Activated gamma-delta T cell treated with Interleukin-2 at 50 U/mL for 16 hours (primary cell): Measurements from ENCODE around the gene TSPAN12.
A peak's percentile ranks its signal among the peaks of the same experiment; 100 is the strongest.

Source experiments
- DNase-seq: peaks from one replicate; pipeline ENCODE4 v3.0.0-alpha.2; 2020

TSPAN12 gene

DNA sequence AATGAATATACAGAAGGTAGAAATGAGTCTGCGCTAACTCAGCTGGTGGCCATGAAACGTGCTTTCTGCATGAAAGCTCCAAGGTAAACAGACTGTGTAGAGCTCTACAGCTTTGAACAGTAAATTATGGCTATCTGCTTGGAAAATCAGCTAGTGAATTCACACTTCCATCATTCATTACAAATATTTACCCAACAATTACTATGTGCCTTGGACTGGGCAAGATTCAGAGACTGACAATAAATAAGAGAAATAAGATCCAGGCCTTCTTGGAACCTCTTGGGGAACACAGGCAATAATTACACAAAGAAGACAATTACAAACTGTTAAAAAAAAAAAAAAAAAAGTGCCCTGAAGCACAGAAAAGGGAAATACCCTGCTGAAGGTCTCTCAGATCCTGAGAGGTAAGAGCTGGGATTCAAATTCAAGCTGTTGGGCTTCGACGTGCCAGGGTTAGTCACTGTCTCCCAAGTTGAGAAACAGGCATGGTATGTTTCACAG lies 15.8 kb downstream of the TSPAN12 start:
- no peak for DNase-seq

DNA sequence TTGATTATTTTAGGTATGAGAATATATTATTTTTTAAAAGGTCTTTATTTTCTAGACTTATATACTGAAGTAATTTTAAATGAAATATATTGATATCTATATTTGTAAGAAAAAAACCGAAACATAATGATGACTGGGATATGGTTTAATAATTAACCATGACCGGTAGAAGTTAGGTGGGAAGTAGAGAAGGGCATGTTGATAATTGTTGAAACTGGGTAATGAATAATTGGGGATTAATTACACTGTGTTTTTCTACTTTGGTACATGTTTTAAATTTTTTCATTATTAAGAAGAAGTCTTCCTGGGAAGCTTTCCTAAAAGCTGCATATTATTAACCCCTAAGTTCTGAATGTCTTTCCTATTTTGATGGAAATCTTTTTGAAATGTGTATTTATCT lies 16.3 kb downstream of the TSPAN12 start:
- no peak for DNase-seq

DNA sequence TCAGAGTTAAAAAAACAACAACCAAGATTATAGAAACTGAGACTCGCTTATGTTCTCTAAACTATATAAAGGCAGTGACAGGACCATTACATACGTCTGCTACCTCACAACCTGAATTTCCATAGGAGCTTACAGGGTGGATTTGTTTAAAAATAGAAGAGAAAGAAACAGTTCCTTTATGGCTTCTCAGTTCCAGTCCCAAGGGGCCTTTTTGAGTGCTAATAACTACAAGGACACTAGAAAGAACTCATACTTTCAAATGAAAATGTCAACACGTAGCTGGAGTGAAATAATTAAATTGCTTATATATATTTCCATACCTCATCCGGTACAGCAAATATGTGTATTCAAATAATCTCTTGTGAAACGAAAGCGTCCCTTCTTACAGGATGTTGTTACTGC lies 19.7 kb downstream of the TSPAN12 start:
- no peak for DNase-seq

DNA sequence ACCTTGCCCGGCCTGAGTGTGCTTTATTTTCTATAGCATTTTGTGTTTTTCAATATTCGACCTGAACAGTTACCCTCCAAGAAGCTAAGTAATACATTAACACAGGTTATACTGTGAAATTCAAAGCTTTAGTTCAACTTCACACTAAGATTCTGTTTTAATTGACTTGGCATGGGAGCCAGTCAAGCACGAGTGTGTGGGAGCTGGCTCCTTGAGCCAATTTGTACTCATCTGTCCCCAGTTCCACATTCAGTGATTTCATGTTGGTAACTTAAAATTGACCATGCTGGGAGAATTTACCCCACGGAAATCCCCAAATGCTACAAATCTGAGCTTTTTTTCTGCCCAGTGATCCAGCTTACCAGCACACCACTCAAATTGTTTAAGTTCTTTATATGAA lies 20.3 kb downstream of the TSPAN12 start:
- no peak for DNase-seq

DNA sequence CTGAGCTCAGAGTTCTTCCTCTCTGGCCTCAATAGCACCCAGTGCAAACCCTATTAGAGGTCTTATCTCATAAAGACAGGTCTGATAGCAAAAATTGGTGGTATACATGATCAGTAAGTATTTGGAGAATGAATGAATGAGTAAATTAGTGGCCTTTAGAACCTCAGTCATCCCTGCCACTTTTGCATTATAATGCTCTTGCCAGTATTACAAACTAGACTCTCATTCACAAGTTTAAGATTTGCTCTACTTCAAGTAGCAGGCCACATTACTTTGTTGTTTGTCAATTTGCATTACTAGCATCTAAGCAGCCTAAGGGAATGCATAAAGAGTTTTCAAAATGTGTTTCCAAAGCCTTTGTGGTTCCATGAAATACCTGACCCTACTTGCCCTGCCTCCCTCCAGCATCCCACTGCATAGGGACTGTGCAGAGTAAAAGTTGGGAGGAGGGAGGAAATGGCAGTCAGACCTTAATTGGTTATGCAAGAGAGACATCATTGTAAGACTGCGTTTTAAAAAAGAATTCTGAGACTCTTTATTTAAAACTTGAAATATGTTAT lies 21.3 kb downstream of the TSPAN12 start:
- no peak for DNase-seq

DNA sequence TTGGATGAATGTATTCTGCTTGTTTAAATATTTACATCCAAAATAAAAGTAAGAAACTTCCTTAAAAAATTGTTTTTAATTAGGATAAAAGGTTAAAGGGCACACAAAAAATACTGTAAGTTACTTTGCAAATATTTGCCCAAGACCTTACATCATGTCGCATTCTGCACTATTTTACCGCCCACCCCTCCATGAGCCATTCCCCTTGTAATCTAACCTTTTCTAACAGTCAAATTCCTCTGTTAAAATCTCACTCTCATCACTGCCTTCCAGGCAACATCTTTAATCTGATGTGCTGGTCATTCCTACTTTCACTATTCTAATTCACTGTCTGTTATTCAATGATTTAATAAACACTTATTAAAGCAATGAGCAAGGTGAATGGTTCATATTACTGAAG lies 23.2 kb downstream of the TSPAN12 start:
- DNase-seq = no peak

DNA sequence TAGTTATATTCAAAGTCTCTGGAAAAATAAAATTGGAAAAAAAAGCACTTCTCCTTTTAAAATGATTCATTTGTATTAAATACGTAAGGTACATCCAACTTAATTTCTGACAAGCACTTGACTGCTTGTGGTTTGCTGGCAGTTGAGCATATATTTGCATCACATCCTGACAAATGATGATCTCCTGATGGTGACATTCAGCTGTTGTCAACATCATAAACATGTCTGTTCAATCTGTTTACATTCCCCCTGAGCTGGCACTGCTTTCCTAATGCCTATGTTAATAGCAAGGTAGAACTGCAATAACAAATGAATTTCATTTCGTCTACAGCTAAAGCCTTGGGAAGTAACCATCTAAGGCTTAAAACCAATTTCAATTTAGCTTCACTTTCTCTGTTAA lies 24.4 kb downstream of the TSPAN12 start:
- DNase-seq = no peak

DNA sequence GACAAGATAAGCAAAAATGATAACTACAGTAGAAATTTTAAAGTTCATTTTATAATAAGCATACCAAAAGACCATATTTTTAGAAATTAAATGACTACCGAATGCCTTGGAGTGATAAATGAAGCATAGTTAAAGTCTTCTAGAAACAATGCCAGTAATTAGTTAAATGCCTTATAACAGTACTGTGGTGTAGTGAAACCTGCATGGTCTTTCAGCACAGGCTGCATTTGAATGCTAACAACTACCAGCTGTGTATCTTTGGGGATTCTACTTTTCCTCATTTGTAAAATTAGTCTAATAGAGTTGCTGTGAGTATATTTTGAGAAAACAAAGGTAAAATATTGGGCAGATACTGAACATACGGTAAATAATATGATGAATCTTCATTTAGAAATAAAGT lies 25.1 kb downstream of the TSPAN12 start:
- DNase-seq = no peak

DNA sequence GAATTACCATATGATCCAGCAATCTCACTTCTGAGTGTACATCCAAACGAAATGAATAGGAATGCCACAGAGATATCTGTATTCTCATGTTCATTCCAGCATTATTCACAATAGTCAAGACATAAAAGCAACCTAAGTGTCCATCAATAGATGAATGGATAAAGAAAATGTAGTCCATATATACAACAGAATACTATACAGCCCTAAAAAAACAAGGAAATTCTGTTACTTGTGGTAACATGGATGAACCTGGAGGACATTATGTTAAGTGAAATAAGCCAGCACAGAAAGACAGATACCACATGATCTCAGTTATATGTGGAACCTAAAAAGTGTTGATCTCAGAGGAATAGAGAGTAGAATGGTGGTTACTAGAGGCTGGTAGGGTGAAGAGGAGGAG lies 26.7 kb downstream of the TSPAN12 start:
- no peak for DNase-seq

DNA sequence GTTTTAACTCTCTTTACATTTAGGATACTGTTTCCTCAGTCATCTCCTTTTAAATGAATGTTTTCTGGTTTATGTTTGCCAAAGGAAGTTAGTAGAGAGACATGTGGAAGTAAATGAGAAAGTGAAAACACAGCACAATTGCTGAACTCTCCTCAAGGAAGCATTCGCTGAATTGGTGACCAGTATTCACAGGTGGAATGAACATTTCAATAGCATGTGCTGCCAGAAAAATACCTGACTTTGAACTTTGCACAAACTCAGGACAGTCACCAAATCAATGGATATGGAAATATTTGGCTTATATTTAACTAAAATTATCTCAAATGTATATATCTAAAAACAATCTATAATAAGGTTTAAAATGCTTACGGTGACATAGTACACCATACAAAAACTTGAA lies 28.5 kb downstream of the TSPAN12 start:
- no peak for DNase-seq

DNA sequence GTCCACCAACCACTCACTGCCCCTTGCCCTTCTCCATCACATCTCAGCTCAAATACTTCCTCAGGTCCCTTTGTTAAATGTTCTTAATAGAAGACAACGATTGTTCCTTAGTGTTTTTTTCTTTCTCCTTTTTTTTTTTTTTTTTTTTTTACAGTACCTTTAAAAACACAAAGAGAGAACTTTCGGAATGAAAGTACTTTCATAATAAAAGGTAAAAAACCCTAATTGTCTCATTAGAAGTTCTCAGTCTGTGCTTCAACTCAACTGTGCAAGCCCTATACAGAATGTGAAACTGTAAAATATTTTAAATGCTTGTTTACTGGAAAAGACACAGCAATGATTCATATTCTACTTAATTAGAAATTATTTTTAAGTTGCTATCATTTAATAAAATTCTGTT lies 29.4 kb downstream of the TSPAN12 start:
- no peak for DNase-seq

DNA sequence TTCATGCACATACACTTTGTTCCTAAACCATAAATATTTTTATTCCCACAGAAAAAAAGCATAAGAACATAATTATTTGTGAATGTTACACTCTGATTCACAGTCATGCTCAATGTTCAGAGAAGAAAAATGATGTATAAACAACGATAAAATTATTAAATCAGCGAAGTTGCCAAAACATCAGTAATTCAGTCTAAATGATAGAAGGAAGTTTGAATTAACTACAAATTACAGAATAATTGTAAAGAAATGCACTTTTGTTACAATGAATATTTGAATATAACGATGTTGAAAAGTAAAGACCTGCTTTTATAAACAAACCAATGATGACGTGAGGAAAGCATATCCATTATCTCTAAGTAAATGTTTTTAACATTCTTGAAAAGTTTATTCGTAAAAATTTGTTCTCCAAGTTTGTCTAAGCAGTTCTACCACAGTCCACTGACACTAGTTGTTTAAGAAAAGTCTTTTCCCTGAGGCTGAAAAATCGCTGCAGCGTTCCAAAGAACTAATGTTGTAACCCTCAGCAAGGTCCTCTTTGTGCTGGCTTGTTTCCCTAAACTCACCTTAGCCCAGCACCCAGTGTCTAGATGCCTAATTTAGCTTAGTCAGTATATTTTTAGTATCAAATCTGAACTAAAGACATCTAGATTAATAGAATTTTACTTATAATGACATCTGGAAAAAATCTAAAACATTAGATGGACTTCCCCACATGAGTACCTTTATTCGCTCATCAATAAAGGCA lies 30.4 kb downstream of the TSPAN12 start:
- no peak for DNase-seq

DNA sequence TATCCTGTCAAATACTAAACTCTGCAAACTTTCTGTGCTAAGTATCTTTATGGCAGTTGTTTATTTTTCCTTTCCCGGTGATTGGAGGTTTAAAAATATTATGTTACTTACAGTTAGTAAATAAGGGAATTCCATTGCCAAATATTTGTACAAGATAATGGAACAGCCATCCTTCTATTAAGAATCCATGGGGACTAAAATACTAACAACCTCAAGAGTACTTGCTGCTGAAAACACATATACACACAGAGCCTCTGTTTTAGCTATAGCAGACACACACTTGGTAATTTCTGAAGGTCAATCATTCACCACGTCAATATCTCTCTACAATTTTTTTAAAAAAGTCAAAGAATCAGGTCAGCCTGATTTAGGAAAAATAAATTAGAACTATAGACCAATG lies 32.4 kb downstream of the TSPAN12 start:
- DNase-seq = no peak

DNA sequence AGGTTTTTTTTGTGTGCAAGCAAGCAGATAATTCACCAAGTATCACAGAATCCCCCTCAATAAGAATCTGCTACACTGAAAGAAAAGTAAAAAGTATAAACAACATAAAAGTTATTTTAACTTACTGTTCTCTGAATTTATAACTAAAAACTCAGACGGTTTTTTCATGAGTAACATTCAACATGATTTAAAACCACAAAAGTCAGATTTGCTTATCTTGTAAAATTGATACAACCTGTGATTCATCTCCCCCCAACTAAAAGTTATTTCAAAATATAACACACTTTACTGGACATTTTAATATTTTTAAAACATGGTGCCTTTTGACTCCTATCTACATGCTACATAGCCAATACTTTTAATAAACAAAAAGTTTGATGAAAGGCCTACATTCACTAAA lies 32.8 kb downstream of the TSPAN12 start:
- no peak for DNase-seq

DNA sequence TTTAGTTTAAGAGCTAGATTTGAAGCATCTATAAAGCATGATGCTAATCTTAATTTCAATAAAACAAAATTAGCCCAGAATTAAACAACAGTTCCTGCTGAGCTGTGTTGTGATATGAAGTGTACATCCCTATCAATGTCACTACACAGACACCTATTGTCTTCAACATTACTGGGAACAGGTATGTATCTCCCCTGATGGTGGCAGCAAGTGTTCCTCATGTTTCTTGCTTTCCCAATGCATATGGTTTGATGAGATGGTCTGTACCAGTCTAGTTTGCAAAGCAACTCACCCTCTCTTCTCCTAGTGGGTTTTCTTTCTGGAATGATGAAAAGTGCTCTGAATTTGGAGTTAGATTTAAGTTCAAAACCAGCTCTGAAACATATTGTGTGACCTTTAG lies 38.1 kb downstream of the TSPAN12 start:
- no peak for DNase-seq

DNA sequence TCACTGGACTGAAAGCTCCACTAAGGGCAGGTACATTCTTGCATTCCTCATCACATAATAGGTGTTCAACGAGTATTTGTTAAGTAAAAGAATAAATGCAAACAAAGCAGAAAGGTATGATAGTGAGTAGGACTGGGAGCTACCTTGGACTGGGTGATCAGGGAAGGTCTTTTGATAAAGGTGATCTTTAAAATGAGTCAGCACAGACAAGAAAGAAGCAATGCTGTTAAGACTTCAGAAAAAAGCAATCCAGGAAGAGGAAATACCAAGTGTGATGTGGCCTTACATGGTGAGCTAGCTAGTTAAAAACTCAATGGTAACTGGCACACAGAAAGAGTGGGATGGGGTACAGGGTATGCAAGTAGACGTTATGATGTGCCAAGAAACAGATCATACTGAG lies 40.1 kb downstream of the TSPAN12 start:
- no peak for DNase-seq

DNA sequence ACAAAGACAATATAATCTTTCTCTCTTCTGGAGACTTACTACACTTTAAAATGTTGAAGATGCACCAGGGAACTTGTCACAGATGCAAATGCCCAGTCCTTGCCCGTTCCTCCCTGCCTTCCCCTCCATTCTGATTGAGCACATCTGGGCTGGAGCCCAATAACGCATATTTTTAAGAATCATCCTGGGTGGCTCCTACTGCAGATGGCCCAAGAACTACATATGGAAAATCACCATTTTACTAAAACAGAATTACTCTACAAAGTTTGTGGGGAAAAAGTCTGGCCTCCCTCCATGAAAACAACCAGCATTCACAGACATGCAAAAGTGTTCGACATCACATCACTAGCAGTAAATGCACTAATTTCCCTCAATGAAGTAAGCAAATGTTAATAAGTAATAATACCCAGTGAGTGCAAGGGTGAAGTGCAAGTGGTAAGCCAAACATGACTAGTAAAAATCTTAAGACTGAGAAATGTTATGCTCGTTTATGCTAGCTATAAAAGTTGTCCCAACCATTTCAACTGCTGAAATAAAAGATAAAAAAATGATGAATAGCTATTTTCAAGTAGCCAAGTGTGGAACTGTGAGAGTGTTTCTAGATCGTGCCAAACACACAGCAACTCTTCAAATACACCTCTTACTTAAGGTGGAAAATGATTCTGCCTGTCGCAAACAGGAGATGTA lies 43.5 kb downstream of the TSPAN12 start:
- DNase-seq = no peak

DNA sequence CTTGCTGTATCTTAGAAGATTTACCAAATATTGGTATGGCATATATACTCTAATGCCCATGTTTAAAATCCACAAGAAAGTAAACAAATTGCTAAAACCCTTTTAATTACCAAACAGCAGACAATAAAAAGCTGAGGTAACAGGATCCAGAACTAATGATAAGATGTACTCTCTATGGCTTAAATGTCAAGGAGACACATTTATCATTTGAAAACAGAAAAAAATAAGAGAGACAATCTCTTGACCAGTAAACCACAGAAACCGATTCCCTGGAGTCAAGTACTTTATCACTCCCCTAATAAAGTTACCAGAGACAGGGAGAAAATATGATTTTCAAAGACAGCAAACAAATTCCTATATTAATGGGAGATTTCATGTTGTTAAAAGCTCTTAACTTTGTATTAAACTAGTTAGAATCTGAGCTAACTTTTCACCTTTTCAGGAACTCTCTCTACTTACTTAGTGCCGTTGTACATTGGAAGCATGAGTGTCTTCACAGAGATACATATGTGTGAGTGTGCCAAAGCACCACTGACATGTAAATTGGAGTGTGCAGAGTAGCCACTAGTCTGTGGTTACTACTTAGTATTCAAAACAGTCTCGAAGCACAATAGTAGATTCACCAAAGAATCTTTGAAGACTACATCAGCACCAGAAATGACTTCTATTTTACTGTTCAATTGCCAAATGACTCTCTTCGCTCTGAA lies 44.2 kb downstream of the TSPAN12 start:
- DNase-seq = no peak

DNA sequence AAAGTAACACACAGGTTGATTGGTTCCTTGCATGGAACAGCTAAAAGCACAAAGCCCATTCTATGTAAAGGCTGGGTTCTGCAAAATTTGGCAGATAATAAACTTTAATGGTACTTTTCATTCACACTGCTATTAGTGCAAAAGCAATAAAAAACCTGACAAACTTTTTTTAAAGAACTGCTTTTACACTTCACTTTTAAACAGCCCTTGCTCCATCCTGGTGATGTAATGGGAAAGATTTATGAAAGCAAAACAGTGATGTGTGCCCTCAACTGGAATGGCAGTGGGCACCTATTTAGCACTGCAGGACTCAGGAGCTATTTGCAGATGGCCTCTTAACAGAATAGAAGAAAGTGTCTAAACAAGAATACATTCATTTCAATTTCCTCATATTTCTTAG lies 44.9 kb downstream of the TSPAN12 start:
- no peak for DNase-seq

DNA sequence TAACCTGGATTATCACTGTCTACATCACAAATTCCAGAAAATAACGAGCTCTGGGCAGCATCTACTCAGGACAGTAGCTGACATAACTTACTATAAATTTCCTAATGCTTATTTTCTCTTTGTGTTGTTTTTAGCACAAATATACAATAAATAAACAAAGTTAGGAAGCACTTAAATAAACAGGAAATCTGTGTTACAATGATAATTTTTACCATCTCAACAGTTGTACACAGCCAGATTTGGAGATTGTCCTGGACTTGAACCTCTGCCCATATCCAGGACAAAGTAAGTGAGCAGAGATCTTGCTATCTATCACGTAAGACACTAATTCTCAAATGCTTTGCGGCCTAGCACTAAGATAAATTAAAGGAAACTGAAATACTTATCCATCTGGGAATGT lies 48.7 kb downstream of the TSPAN12 start:
- no peak for DNase-seq

DNA sequence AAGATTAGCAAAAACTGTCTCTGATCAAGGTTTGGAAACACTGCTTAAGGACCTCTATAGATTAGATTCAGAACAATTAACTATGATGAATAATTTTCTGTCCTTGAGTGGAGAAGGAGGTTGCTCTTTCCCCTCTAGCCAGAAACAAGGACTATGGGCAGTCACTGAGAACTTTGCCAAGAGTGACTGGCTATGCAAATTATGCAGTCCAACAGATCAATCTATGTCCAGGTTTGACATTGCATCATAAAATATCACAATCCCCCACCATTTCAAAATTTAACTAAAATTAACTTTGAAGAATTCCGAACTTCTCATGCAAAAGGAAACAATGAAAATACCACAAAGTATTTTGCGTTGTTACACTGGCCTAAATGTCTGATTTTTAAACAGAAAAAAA lies 50.6 kb downstream of the TSPAN12 start:
- DNase-seq = no peak

DNA sequence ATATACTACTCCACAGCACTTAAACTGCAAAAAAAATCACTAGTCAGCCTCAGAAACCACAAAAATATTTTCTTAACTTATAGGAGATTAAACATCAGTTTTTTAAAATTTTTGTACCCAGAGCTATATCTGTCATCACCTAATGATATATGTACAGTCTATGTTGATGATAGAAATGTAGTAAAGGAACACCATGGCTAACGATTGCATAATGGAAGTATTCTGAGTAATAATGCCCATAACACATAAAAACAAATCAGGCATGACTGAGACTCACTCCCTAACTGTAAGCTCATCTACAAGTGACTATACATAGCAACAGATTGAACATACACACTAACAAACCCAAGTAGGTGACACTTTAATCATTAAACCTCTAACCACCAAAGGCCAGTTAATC lies 51.3 kb downstream of the TSPAN12 start:
- DNase-seq = no peak

DNA sequence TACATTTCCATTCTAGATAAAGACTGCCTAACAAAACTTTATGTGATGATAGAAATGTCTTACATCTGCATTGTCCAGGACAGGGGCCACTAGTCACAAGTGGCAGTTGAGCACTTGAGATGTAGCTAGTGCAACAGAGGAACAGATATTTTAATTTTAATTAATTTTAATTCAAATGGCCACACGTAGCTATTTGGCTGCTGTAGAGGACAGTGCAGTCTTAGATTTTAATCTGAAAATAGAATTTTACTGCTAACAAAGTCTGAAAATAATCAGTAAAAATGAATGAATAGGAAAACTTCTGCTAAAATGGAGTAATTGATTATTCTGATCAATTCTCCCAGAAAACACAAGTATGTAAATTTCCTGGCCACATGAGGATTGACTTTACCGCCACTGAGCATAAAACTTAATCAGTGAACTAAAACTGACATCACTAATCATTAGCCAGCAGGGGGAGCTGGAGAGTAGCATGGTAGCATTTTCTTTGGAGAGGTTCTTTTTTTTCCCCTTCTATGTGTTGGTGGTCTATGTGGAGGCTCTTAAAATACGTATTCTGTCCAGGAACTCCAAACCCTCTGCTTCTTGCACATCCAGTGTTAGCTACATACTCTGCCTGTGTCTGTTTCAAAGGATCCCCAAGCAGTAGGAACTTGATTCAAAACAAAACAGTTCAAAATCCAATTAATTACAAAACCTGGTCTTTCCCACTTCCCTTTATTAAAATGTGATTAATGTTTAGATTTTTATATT lies 52.1 kb downstream of the TSPAN12 start:
- peak; percentile 44 for DNase-seq
